Ascending aorta (tissue), 2 donors: ENCODE data around the gene RIN1. TPM values are rescaled to one million over a fixed set of nuclear protein-coding genes. Genes with fewer than 3 reads are reported as not detected.

Source experiments
- DNase-seq, 2 donors: peaks; one replicate each; pipeline ENCODE4 v3.0.0-alpha.2; 2019; ENCODE audit warnings: low spot score in 2 of 2
- H3K27ac ChIP-seq, 2 donors: fragments of 200-600 bp; sonication (generic); one replicate each; pipeline ENCODE4 v1.5.1; 2016 to 2017; ENCODE audit warnings: mild to moderate bottlenecking in 1 of 2
- H3K27me3 ChIP-seq: fragments of 200-600 bp; sonication (generic); one replicate; pipeline ENCODE4 v1.5.1; 2017
- H3K36me3 ChIP-seq, 2 donors: fragments of 200-600 bp; sonication (generic); one replicate each; pipeline ENCODE4 v1.5.1; 2016
- H3K4me1 ChIP-seq, 2 donors: fragments of 200-600 bp; sonication (generic); one replicate each; pipeline ENCODE4 v1.5.1; 2016 to 2017; ENCODE audit warnings: mild to moderate bottlenecking in 1 of 2
- H3K4me3 ChIP-seq, 2 donors: fragments of 200-600 bp; sonication (generic); one replicate each; pipeline ENCODE4 v1.5.1; 2016 to 2017; ENCODE audit warnings: mild to moderate bottlenecking in 1 of 2
- H3K9me3 ChIP-seq, 2 donors: fragments of 200-600 bp; sonication (generic); one replicate each; pipeline ENCODE4 v1.5.1; 2016
- CTCF ChIP-seq, 3 experiments: fragments of 200-600 bp in 2 of 3; fragments of 450-650 bp in 1 of 3; sonication (generic) in 2 of 3; IDR thresholded peaks; one replicate each; pipeline ENCODE4 v1.5.1; 2016 to 2019; ENCODE audit warnings: antibody characterized with exemption in 3 of 3, mild to moderate bottlenecking in 1 of 3, moderate library complexity in 1 of 3
- intact Hi-C: fragments of 100-400 bp; cut with DNase I; formaldehyde crosslinking; loops from one replicate; pipeline ENCODE4 v1.15.1; 2023
- total RNA-seq: library from RNA; depleted of rRNA; stranded (reverse); fragments of >200 nt; gene quantifications from one replicate; pipeline ENCODE4 v1.1.0, GENCODE V29; 2016

Gene RIN1
- total RNA-seq, 1 donor from 2014 or later = 28.5 TPM

- Histone ChIP-seq H3K27ac (peak overlapping the region; percentile 74 to 86), H3K4me1 (peaks cover 13 to 26% of the 10 kb centered on the region in 2 donors), H3K36me3 (peaks cover 3 to 7% of the 10 kb centered on the region in 2 donors), H3K27me3 (no peaks in the 10 kb centered on the region), H3K4me3 (peak overlapping the region; percentile 65 to 78), H3K9me3 (no peaks in the 10 kb centered on the region)
- intact Hi-C loops = no loop called here
- no peak for DNase-seq
- TF ChIP-seq CTCF (IDR thresholded peaks at IDR 0.05) = no peak
Observed at GRCh38 chr11:66346476-66347424, 10.5 kb upstream of the RIN1 start.

- H3K36me3 ChIP-seq = peaks cover 17 to 21% of the 10 kb centered on the region in 2 donors
- H3K27me3 ChIP-seq = no peaks in the 10 kb centered on the region
- no peak for DNase-seq
- intact Hi-C loops = loop anchor here (1.0 to 2.0 kb wide), 2 partner anchors 33 to 498 kb away; partner anchors contain the start of gene RCE1
- peaks cover 13 to 26% of the 10 kb centered on the region in 2 donors for H3K4me1 ChIP-seq
- H3K4me3 ChIP-seq = peak overlapping the region; percentile 65 to 90
- no peak for TF ChIP-seq CTCF (IDR thresholded peaks at IDR 0.05)
- H3K27ac ChIP-seq = peak overlapping the region; percentile 31 to 88
- H3K9me3 ChIP-seq = no peaks in the 10 kb centered on the region
Observed at GRCh38 chr11:66345316-66345649, 9.0 kb upstream of the RIN1 start.

- intact Hi-C loops = loop anchor here (1.0 to 2.0 kb wide), 2 partner anchors 32 to 498 kb away; partner anchors contain the start of gene RCE1
- peak; percentile 13 to 29 (median 23) for TF ChIP-seq CTCF (IDR thresholded peaks at IDR 0.05)
- Histone ChIP-seq H3K27me3 (no peaks in the 10 kb centered on the region), H3K4me3 (peak within 1 kb of the TSS; percentile 65 to 90), H3K4me1 (peaks cover 13 to 26% of the 10 kb centered on the region in 2 donors), H3K9me3 (no peaks in the 10 kb centered on the region), H3K27ac (peak within 1 kb of the TSS; percentile 35 to 88), H3K36me3 (peaks cover 23 to 27% of the 10 kb centered on the region in 2 donors)
- peak; percentile 94 to 99 for DNase-seq
Observed at GRCh38 chr11:66344550-66345315, 8.5 kb upstream of the RIN1 start, which contains the start of gene BRMS1. TSS of gene BRMS1 (minus strand) at chr11:66345104. CDS start at chr11:66342234, 2,870 bp downstream.

- H3K36me3 ChIP-seq = peaks cover 30 to 39% of the 10 kb centered on the region in 2 donors
- no peak overlapping the region for H3K27ac ChIP-seq
- intact Hi-C loops = no loop called here
- peak overlapping the region in 1 of 2 donors; percentile 65 for H3K4me3 ChIP-seq
- H3K9me3 ChIP-seq = no peaks in the 10 kb centered on the region
- peaks cover 13 to 26% of the 10 kb centered on the region in 2 donors for H3K4me1 ChIP-seq
- no peaks in the 10 kb centered on the region for H3K27me3 ChIP-seq
- TF ChIP-seq CTCF (IDR thresholded peaks at IDR 0.05) = no peak
- no peak for DNase-seq
Observed at GRCh38 chr11:66343176-66343575, 6.9 kb upstream of the RIN1 start.

- no peak for DNase-seq
- Histone ChIP-seq H3K4me3 (no peak overlapping the region), H3K9me3 (no peaks in the 10 kb centered on the region), H3K27ac (no peak overlapping the region), H3K27me3 (no peaks in the 10 kb centered on the region), H3K36me3 (peaks cover 37 to 41% of the 10 kb centered on the region in 2 donors), H3K4me1 (peaks cover 15 to 27% of the 10 kb centered on the region in 2 donors)
- no peak for TF ChIP-seq CTCF (IDR thresholded peaks at IDR 0.05)
- intact Hi-C loops = no loop called here
Observed at GRCh38 chr11:66341502-66342126, 5.4 kb upstream of the RIN1 start.
